Endometrial microvascular endothelial cells (primary cell): ENCODE results near the gene VPS13D. TPM values are rescaled to one million over a fixed set of nuclear protein-coding genes. Genes with fewer than 3 reads are reported as not detected.
"Not testable (repeated sequence)": the region's sequence is repeated elsewhere in the genome, so short reads cannot be mapped to it uniquely, and the experiment has no call there.

Experiments
- in situ Hi-C: cut with HindIII; loops from 2 replicates; pipeline ENCODE4 v1.10.0; 2017; ENCODE audit warnings: low sequenced_read_pairs, low pct_unique_long_range_greater_than_20kb; ENCODE audit errors: inconsistent ontology term
- total RNA-seq: library from RNA; depleted of rRNA; stranded (reverse); fragments of >200 nt; gene quantifications from one replicate; pipeline ENCODE4 v1.2.3, GENCODE V29; 2015; ENCODE audit errors: inconsistent ontology term

The VPS13D gene
- total RNA-seq, 1 donor from 2014 or later = 19.3 TPM

GRCh38 chr1:12450090-12450755 is 220.4 kb downstream of the VPS13D start:
- in situ Hi-C loops = no loop called here

DNA sequence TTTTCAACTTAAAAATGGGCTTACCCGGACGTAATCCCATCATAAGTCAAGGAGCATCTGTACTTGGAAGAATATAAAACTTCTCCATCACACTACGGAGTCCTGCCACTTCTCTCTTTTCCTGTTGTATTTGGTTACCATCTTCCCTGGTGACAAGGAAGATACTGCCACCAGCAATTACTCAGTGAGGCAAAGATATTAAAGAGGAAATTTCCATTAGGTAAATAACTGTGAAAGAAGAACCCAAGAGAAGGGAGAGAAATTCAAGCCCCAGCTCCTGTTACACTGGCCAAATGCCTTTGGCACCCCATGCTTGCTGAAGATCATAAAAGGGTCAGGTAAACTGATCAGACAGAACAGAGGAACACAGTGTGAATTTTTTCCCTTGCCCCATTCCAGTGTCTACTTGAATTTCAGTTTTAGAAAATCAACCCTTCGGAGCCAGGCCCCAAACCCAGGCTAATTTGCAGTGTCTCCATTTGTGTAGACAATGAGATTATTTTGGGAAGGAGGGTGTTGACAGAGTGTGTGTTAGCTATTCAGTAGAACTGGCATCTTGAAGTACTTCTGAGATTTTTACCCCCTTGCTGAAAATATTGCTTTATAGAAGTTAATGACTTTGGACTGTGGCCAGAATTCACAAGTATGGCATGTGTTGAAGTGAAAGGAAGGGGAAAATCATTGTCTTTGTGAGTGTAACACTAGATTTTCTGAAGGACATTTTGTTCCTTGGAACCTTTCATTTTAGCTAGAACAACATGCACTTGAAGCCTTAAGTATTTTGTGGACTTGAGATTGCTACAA is 221.1 kb downstream of the VPS13D start:
- in situ Hi-C loops = no loop called here

DNA sequence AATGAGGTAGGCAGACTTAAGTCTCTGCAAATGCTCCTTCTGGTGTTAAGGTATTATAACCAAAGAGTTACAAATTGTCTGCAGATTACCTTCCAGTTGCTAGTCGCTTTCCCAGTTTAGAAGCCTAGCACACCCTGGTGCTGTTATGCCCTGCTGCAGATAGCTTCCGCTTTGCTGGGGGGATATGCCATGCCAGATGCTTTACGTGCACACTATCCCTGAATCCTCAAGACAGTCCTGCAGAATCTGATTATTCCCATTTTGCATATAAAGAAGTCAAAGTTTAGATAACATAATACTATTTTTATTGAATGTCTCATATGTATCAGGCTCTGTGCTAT is 221.7 kb downstream of the VPS13D start:
- in situ Hi-C loops = no loop called here

- in situ Hi-C loops = no loop called here
Observed at GRCh38 chr1:12452262-12452661, 222.4 kb downstream of the VPS13D start.

DNA sequence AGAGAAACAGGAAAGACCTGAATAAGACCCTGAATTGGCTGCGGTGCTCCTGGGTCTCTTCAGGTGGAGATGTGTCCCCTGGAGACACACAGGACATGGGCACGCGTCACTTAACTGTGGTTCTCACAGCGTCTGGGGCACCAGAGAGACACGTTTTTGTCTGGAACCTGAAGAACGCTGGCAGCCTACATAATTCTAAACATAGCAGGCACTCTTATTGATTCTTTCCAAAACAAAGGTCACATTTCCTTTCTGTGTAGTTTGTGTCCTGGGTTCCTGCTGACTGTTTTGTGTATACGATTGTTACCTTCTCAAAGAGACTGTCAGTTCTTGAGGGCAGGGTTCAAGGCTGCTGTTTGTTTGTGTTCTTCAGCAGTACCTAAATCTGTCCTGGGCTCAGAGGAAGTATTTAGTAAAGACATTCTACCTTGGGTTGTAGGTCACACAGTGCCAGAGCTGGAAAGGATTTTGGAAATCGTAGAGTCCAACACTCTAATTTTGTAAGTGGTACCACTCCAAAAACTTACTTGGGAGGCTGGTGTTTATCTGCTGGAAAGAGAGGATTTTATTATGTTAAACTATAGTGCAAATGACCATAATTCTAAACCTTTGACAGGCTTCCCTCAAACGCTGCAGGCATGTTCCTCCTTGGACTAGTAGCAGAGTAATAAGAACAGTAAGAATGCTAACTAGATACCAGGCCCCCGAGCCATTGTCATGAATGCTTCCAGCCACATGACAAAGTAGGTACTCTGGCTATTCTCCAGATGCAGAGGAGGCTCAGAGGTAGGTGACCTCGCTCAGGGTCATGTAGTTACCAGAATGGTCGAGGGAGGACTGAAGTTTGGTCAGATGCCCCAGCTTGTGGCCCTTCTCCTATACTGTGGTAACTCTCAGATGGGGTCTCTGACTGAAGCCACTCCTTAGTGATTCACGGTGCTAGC is 223.8 kb downstream of the VPS13D start:
- in situ Hi-C loops = no loop called here

DNA sequence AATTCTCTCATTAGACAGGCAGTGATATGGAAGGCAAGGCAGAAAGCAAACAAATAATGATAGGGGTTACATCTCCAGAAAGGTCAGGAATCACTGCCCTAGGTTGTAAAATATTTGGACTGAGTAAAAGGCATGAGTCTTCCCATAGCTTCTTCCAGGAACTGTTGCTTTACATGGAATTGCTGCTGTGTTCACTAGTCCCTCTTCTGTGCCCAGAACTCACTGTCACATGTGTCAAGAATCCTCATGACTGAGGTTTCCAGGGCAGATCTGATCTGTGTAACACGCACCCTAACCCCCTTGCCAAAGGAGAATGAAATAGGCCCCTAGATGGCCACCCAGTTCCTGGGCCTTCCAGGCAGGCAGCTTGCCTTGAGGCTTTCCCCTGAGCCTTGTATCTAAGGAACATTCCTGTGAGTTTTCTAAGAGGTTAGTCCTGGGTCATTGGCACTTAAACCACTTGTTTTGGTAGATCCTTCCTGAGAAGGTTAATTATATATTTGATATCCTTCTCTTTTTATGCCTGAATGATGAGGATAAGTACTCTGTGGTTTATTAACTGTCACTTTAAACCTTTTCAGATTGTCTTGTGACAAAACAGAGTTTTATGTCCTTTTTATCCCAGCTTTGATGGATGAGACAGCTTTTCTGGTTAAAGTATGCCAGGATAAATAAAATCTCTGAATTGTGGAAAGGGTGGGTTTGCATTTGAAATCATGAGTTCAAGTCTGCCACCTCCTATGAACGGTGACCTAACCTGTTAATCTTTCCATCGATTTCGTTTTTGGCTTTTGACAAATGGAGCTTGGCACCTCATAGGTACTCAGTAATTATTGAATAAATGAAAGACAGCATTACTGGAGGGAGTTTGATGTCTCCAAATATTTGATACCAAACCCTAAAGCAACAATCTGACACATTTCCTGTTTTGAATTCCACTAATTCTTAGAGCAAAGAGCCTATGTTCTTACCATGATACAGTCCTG is 224.9 kb downstream of the VPS13D start:
- in situ Hi-C loops = no loop called here

DNA sequence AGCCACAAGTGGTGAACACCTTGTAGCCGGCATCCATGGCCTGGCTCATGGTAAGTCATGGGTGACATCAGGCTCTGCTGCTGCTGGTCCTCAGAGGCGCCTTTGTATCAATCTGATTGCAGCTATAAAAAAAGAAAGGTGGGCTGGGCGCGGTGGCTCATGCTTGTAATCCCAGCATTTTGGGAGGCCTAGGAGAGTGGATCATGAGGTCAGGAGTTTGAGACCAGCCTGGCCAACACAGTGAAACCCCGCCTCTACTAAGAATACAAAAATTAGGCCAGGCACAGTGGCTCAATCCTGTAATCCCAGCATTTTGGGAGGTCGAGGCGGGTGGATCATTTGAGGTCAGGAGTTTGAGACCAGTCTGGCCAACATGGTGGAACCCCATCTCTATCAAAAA is 226.3 kb downstream of the VPS13D start:
- in situ Hi-C loops = not testable (repeated sequence)

- in situ Hi-C loops = no loop called here
Observed at GRCh38 chr1:12456979-12457378, 227.1 kb downstream of the VPS13D start.

GRCh38 chr1:12457771-12458170 is 227.9 kb downstream of the VPS13D start:
- in situ Hi-C loops = no loop called here

- in situ Hi-C loops = no loop called here
Observed at GRCh38 chr1:12458571-12458970, 228.7 kb downstream of the VPS13D start.

DNA sequence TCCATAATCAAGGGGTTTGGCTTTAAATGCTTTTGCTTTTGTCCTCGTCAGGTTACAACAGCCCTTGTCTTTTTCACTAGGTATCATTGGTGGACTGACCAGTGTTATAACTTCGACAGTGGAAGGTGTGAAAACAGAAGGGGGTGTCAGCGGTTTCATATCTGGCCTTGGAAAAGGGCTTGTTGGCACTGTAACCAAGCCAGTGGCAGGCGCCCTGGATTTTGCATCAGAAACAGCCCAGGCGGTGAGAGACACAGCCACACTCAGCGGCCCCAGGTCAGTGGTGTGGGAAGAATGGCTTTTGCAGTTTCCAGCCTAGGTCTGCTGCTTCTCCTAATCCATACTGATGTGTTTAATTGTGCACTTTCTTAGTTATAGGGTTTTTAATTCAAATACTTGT is 230.3 kb downstream of the VPS13D start:
- in situ Hi-C loops = no loop called here

- in situ Hi-C loops = no loop called here
Observed at GRCh38 chr1:12460911-12461621, 231.2 kb downstream of the VPS13D start.

DNA sequence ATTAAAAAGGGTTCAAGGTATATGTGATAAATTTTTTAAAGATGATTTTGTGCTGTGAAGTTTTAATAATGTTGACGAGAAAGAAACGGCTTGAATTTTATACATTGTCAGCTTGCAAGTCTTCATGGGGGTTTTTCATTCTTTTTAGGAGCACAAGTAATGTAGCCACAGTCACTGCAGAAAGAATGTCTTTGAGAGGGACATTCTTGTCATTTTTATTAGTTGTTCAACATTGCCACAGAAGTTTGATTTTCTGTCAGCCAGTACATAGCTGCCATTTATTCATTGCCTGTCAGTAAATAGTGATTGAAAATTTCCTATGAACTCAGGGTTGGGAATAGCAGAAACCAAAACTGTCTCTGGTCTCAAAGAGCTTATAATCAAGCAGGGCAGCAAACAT is 231.9 kb downstream of the VPS13D start:
- in situ Hi-C loops = no loop called here

DNA sequence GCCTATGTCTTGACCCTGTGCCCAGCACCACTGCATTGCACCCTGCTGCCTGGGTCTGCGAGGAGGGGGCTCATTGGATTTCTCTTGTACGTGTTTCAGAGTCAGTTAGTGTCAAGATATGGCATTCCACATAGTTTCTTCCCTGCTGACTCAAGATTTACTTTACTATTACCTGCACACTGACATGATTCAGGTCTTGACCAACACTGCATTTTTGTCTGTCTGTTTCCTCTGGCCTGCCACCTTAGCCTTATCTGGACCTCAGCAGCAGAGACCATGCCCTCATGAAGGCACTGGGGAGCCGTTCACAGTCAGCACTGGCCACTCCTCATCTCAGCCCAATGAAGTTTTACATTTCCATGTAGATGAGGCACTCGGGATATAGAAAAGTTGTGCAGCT is 232.8 kb downstream of the VPS13D start:
- in situ Hi-C loops = no loop called here

DNA sequence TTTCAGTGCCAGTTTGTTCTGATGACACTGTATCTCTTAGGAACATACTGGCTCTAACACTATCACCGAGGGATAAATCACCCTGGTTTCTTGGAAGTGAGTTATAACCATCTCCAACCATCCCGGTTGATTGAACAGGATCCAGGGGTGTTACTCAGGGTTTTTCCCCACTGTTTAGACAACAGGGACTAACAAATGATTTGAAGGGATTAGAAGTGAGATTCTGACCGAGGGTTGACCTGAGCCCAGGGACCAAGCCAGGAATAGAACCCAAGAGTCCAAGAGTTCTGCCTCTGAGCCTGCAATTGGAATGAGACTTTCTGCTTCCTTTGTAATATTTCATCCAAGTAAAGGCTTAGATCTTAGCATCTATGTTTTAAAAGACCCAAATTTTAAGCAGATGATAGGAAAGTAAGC is 234.2 kb downstream of the VPS13D start:
- in situ Hi-C loops = no loop called here

- in situ Hi-C loops = no loop called here
Observed at GRCh38 chr1:12464598-12465056, 234.8 kb downstream of the VPS13D start.

GRCh38 chr1:12465126-12465525 is 235.3 kb downstream of the VPS13D start:
- in situ Hi-C loops = no loop called here

DNA sequence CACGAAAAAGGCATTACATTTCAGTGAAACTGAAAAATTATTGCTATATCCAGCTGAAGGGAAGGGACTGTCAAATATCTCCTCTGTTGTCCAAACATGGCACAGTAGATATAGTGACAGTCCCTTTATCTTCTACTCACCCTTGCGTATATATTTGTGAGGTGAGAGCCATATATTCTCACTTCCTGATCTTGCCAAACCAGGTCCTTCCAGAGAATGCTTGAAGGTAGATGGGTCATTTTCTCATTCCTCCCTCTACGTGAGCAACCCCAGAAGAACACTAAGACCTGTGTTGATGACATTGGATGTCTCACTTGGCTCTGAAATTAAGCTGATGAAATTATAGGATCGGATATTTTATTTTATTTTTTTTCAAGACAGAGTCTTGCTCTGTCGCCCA is 237.0 kb downstream of the VPS13D start:
- in situ Hi-C loops = no loop called here
